Uterus (tissue), 4 donors: ENCODE results near the gene ATP8A2. TPM values are rescaled to one million over a fixed set of nuclear protein-coding genes. Genes with fewer than 3 reads are reported as not detected.

Experiments
- DNase-seq, 2 donors: peaks; one replicate each; pipeline ENCODE4 v3.0.0-alpha.2; 2019 to 2020
- H3K27ac ChIP-seq, 2 donors: fragments of 200-600 bp; sonication (generic); 1 replicate in 1 of 2; 2 replicates in 1 of 2; pipeline ENCODE4 v1.5.1; 2016 to 2018
- H3K27me3 ChIP-seq, 2 donors: fragments of 200-600 bp; sonication (generic); one replicate each; pipeline ENCODE4 v1.5.1; 2018 to 2019; ENCODE audit warnings: control low read depth in 1 of 2
- H3K36me3 ChIP-seq, 2 donors: fragments of 200-600 bp; sonication (generic); one replicate each; pipeline ENCODE4 v1.5.1; 2019; ENCODE audit warnings: control low read depth in 1 of 2
- H3K4me1 ChIP-seq, 2 donors: fragments of 200-600 bp; sonication (generic); one replicate each; pipeline ENCODE4 v1.5.1; 2018 to 2019; ENCODE audit warnings: control low read depth in 1 of 2
- H3K4me3 ChIP-seq, 2 donors: fragments of 200-600 bp; sonication (generic); 1 replicate in 1 of 2; 2 replicates in 1 of 2; pipeline ENCODE4 v1.5.1; 2018 to 2019; ENCODE audit warnings: mild to moderate bottlenecking in 1 of 2
- H3K9me3 ChIP-seq, 2 donors: fragments of 200-600 bp; sonication (generic); one replicate each; pipeline ENCODE4 v1.5.1; 2019; ENCODE audit warnings: control low read depth in 1 of 2
- CTCF ChIP-seq, 4 experiments: fragments of 200-600 bp in 2 of 4; fragments of 450-650 bp in 2 of 4; sonication (generic) in 2 of 4; IDR thresholded peaks; one replicate each; pipeline ENCODE4 v1.5.1; 2016 to 2019; ENCODE audit warnings: antibody characterized with exemption in 4 of 4, mild to moderate bottlenecking in 2 of 4, moderate library complexity in 1 of 4
- POLR2A ChIP-seq, 2 donors: fragments of 450-650 bp; IDR thresholded peaks; one replicate each; pipeline ENCODE4 v1.6.1; 2016; ENCODE audit warnings: antibody characterized with exemption in 2 of 2, mild to moderate bottlenecking in 1 of 2, moderate library complexity in 1 of 2
- intact Hi-C: fragments of 100-400 bp; cut with DNase I; formaldehyde crosslinking; loops from one replicate; pipeline ENCODE4 v1.15.1; 2023; ENCODE audit warnings: low total_unique reads
- total RNA-seq, 4 donors: library from RNA; depleted of rRNA in 3 of 4; stranded (reverse); fragments of >200 nt in 3 of 4; gene quantifications; one replicate each; pipeline versions ENCODE4 v1.1.0 to v1.2.4, GENCODE V29; 2014 to 2023
- donor health status: DM: yes; HTN: yes; CAD: no.

Gene ATP8A2
- total RNA-seq, 4 donors from 2014 or later, result 0.64 to 21.4 TPM; not detected in 2

- no peak overlapping the region for H3K4me3 ChIP-seq
- no peaks in the 10 kb centered on the region for H3K36me3 ChIP-seq
- peaks cover 0 to 17% of the 10 kb centered on the region in 2 donors for H3K27me3 ChIP-seq
- H3K9me3 ChIP-seq, result no peaks in the 10 kb centered on the region
- peaks cover 0 to 6% of the 10 kb centered on the region in 2 donors for H3K4me1 ChIP-seq
- intact Hi-C loops, result no loop called here
- no peak for DNase-seq
- TF ChIP-seq POLR2A (IDR thresholded peaks at IDR 0.05) (no peak), CTCF (IDR thresholded peaks at IDR 0.05) (no peak)
- H3K27ac ChIP-seq, result no peak overlapping the region
These were observed 95.1 kb downstream of the ATP8A2 start for GRCh38 chr13:25466880-25467279.

GRCh38 chr13:25468325-25469168 is 96.8 kb downstream of the ATP8A2 start:
- DNase-seq, result no peak
- Histone ChIP-seq H3K9me3 (no peaks in the 10 kb centered on the region), H3K4me1 (peaks cover 0 to 6% of the 10 kb centered on the region in 2 donors), H3K36me3 (no peaks in the 10 kb centered on the region), H3K27ac (no peak overlapping the region), H3K27me3 (peaks cover 0 to 17% of the 10 kb centered on the region in 2 donors), H3K4me3 (no peak overlapping the region)
- TF ChIP-seq CTCF (IDR thresholded peaks at IDR 0.05) (no peak), POLR2A (IDR thresholded peaks at IDR 0.05) (no peak)
- intact Hi-C loops, result no loop called here

GRCh38 chr13:25469169-25469525 is 97.4 kb downstream of the ATP8A2 start:
- peaks cover 0 to 17% of the 10 kb centered on the region in 2 donors for H3K27me3 ChIP-seq

DNA sequence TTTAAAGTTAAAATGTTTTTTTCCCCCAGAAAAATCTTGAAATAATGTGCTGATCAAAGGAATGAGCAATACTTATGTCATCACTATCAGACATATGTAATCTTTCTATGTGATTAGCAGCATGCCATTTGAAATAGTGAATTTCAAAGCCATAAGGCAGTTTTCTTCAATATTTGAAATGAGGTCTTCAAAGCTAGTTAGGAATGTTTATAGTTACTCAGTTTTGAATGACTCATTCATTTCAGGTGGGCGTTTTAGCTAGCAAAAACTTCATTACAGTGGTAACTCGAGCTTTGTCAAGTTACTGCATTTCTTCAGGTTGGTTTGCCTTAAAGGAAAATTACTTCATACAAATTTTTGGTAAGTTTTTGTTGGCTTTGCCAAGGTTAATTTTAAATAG is 102.1 kb downstream of the ATP8A2 start:
- TF ChIP-seq CTCF (IDR thresholded peaks at IDR 0.05) (no peak), POLR2A (IDR thresholded peaks at IDR 0.05) (no peak)
- intact Hi-C loops, result no loop called here
- H3K27ac ChIP-seq, result no peak overlapping the region
- H3K4me3 ChIP-seq, result no peak overlapping the region
- no peaks in the 10 kb centered on the region for H3K36me3 ChIP-seq
- H3K4me1 ChIP-seq, result peaks cover 0 to 1% of the 10 kb centered on the region in 2 donors
- no peaks in the 10 kb centered on the region for H3K9me3 ChIP-seq
- peaks cover 0 to 17% of the 10 kb centered on the region in 2 donors for H3K27me3 ChIP-seq
- DNase-seq, result no peak

More at GRCh38 chr13:25469169-25469525, 97.4 kb downstream of the ATP8A2 start:
- H3K27ac ChIP-seq, result no peak overlapping the region
- TF ChIP-seq POLR2A (IDR thresholded peaks at IDR 0.05) (no peak), CTCF (IDR thresholded peaks at IDR 0.05) (no peak)
- H3K4me1 ChIP-seq, result peaks cover 0 to 6% of the 10 kb centered on the region in 2 donors
- intact Hi-C loops, result no loop called here
- no peaks in the 10 kb centered on the region for H3K9me3 ChIP-seq
- no peak overlapping the region for H3K4me3 ChIP-seq
- DNase-seq, result no peak
- H3K36me3 ChIP-seq, result no peaks in the 10 kb centered on the region

- Histone ChIP-seq H3K4me1 (no peaks in the 10 kb centered on the region), H3K27ac (no peak overlapping the region), H3K9me3 (no peaks in the 10 kb centered on the region), H3K27me3 (no peaks in the 10 kb centered on the region), H3K36me3 (no peaks in the 10 kb centered on the region), H3K4me3 (no peak overlapping the region)
- intact Hi-C loops, result no loop called here
- TF ChIP-seq CTCF (IDR thresholded peaks at IDR 0.05) (no peak), POLR2A (IDR thresholded peaks at IDR 0.05) (no peak)
- DNase-seq, result no peak
These were observed 106.4 kb downstream of the ATP8A2 start for GRCh38 chr13:25478186-25478585.
